GM18519 (cell line): ENCODE measurements around the gene ATPAF2.

ENCODE experiments used
- ATAC-seq: cut with Tn5 transposase; IDR thresholded peaks from one replicate; pipeline ENCODE4 v1.9.1; 2021; ENCODE audit warnings: mild to moderate bottlenecking, moderate library complexity; ENCODE audit not compliant: unreplicated experiment, low FRiP score

Gene ATPAF2

DNA sequence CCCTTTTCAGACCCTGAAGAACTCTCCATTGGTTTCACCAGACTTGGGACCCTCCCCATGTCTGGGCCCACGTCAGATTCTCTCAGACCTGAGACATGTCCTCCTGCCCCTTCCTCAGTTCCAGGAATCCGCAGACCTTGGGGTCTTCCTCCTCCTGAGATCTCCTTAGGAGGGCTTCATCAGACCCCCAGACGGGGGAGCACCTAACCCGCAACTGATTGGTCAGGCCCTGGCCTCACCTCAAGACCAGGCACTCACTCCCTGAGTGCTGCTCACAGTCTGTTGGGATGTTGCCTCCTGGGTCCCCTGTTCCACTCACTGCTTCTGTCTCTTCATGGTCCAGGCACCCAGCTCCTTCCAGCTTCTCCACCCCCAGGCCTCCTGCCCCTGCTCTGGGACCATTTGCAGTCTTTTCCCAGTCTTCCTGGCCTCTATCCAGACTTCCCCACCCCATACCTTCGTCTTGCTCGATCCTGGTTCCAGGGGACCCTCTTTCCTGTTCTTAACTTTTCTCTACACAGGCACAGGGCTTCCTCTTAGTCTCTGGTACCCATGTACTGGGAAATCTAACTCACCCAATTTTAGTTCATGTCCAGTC lies 1.4 kb upstream of the ATPAF2 start:
- ATAC-seq, result no peak

DNA sequence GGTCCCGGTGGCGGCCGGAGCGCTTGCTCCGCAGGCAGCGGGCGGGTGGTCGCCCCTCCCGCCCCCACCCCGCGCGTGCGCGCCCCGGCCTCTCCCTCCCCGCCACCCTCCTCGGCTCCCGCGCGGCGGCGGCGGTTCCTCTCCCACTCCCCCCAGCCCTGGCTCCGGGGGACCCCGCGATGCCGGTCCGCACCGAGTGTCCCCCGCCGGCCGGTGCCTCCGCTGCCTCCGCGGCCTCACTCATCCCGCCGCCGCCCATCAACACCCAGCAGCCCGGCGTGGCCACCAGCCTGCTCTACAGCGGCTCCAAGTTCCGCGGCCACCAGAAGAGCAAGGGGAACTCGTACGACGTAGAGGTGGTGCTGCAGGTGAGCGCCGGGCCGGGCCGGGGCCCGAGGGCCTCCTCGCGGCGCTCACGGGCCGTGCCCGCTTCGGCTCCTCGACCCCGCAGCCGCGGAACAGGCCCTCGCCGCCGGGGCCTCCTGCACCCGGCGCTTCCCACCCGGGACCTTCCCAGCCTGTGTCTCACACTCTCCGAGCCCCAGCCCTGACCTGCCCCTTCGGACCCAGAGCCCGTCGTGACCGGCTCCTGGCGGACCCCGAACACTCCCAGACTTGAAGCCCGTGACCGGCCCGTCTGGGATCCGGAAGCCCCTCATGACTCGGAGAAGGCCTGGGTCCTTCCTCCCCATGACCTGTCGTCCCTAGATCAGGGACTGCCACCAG lies 730 bp upstream of the ATPAF2 start:
- ATAC-seq, result peak; percentile 4

DNA sequence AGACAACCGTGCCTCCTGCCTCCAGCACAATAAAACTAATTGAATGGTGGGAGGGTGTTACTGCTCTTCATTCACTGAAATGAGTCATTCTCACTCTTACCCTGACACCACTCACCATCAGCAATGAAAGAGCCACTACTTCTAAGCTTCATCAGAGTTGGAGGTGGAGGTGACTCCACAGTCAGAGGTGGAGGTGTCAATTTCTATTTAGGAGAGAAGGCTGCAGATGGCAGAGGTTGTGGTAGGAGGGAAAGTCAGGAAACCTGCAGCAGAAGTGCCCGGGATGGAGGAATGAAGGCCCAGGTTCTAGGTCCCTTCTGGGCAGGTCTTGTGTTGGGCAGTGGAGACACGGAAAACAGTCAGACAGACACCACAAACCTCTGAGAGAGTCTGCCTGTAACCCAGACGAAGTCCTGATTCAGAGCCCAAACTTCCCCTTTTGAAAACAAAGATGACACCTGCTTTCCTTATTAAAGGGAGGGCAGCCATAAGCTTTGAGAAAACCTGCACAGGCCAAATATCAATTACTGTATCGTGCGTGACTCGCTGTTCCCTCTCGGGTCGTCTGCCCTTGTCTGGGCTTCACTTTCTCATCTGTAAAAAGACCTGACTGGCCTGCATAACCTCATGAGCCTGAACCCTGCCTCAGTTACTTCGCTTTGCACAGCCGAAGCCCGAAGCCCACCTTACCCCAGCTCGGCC lies 668 bp downstream of the ATPAF2 start:
- ATAC-seq, result no peak

DNA sequence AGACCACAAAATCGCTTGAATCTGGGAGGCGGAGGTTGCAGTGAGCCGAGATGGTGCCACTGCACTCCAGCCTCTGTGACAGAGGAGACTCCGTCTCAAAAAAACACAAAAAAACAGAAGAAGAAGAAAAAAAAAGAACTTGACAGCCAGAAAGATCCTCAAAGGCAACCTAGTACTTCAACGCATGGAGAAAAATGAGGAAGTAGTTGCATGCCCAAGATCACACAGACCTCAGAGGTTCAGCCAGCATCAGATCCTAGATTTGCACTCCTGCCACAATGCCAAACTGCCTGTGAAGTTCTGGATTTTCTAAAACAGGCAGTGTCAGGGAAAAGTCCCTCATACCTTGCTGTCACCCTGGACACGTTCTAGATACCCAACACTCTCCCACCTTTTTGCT lies 1.5 kb downstream of the ATPAF2 start:
- ATAC-seq, result no peak

GRCh38 chr17:18035704-18036103 lies 3.3 kb downstream of the ATPAF2 start:
- no peak for ATAC-seq

DNA sequence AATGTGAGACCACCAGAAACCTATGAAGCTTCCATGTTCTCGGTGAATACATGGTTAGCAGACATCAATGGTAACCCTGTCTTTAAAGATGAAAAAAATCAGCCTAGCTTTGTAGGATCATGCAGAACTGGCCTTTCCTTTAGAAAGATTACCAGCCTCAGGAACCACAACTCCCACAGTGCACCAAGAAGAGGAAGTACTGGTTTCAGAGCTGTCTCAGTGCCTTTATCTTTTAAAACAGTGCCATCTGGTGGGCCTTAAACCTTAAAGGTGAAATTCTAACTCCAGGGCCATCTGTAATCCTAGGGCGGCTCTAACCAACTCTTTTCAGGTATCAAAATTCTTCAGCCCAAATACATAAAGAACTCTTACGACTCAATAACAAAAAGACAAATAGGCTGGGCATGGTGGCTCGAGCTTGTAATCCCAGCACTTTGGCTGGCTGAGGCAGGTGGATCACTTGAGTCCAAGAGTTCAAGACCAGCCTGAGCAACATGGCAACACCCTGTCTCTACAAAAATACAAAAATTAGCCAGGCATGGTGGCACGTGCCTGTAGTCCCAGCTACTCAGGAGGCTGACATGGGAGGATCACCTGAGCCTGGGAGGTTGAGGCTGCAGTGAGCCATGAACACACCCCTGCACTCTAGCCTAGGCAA lies 5.4 kb downstream of the ATPAF2 start:
- ATAC-seq, result no peak

GRCh38 chr17:18031955-18032354 lies 7.0 kb downstream of the ATPAF2 start:
- ATAC-seq, result no peak

- ATAC-seq, result no peak
Measured at GRCh38 chr17:18028952-18029540, 9.9 kb downstream of the ATPAF2 start.

DNA sequence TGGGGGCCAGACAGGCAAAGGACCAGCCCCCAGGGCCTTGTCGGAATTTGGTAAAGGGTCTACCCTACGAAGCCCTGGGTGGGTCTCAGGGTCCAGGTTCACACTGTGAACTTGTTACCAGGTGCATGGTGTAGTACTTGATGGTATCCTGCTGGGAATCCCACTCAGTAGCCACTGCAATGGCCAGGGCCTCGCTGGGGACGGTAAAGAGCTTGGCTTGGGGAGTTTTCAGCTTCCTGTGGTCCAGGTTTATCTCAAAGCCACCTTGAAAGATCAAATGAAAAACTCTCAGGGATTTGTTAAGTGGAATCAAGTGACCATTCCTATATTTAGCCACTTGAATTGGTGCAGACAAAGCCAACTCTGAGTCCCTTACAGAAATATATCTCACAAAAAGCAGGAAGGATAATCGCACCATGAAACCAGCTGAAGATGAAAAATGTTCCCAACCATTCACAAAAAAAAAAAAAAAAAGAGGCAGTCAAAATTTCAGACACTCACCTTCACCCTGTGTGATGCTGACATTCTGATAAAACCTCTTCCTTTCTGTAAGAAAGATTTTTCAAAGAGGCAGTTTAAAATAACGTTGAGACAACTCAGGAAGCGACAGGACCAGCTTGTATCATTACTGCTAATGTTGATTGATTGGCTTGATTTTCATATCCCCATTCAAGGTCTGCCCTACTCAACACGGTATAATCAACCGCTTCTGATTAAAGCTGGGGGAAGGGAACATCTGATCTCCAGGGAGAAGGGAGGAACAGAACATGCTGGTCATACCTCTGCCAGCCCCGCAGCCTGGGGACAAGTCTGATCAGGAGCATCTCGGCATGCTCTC lies 10.6 kb downstream of the ATPAF2 start:
- no peak for ATAC-seq

- no peak for ATAC-seq
Measured at GRCh38 chr17:18027280-18027679, 11.7 kb downstream of the ATPAF2 start.

- no peak for ATAC-seq
Measured at GRCh38 chr17:18025945-18026776, 12.8 kb downstream of the ATPAF2 start.

- no peak for ATAC-seq
Measured at GRCh38 chr17:18025241-18025944, 13.6 kb downstream of the ATPAF2 start.

DNA sequence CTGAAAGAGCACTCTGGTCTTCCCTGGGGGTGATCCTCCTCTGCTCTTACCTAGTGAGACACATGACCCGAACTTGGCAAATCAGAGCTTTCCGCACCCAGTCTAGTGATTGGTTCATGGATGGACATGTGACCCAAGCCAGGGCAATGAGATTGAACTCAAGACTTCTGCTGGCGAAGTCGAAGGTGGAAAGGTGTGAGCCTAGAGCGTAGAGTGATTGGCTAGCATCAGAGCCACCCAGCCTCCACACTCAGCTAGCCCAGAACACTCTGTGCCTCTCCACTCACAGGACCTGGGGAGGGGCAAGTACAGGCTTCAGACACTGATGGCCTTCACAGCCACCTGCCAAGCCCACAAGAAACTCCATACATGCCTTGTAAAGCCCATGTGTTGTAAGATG lies 17.6 kb downstream of the ATPAF2 start:
- ATAC-seq, result no peak

GRCh38 chr17:18020971-18021370 lies 18.0 kb downstream of the ATPAF2 start:
- no peak for ATAC-seq

GRCh38 chr17:18019838-18020154 lies 19.2 kb downstream of the ATPAF2 start:
- no peak for ATAC-seq

DNA sequence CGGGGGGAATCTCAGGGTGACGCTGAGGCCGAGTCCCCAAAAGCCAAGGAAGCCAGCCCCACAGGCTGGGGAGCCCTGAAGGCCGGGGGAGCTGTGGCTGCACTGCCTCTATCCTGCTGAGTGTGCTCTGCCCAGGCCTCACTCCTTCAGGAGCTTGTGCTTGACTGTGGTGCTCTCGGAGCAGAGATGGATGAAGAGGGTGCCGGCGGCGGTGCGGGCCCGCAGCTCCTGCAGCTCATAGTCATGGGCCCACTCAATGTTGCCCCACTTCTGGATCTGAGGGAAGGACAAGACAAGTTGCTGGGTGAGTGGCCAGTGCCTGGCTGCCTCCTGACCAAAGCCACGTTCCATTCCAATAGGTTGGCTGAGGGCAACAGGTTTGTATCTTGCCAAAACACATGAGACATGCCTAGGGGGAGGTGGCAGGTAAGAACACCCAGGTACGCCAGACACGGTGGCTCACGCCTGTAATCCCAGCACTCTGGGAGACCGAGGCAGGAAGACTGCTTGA lies 20.5 kb downstream of the ATPAF2 start:
- ATAC-seq, result no peak

DNA sequence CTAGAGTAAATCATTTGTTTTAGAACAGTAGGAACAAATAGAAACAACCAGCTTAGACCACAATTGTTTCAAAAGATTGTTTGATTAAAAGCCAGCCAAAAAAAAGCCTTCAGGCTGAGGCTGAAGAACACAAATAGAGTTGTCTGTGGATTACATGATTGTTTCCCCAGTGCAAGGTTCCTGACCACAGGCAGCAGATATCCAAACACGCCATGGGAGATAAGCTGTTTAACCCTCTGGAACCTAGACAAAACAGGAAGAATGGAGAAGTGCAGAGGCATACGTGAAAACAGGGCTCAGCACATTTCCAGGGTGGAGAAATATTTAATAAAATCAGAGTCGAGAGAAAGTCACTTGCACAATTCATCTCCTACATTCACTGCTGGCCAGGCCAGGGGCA lies 21.0 kb downstream of the ATPAF2 start:
- no peak for ATAC-seq

GRCh38 chr17:18016426-18016825 lies 22.5 kb downstream of the ATPAF2 start:
- ATAC-seq, result no peak

DNA sequence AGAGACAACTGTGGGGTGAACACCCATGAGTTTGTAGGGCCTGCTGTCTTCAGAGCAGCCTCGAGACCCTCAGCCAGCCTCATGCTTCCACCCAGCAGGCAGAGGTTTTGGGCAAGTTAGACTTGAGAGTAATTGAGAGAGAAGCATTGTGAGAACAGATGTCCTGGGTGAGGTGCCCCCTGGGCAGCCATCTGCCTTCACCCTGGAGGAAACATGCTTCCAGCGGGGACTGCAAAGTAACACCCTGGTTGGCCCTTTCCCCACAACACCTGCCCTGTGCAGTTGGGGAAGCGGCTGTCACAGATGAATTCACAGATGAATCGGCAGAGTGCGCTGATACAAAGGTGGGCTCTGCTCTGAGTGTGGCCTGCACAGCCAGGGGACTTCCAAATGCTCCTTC lies 23.4 kb downstream of the ATPAF2 start:
- ATAC-seq, result no peak
